GM12874 (cell line): ENCODE results near the gene C1orf167.

ENCODE experiments used
- TF ChIP-seq, protein P1 (sequence below): IDR thresholded peaks from 2 replicates; pipeline ENCODE4 v1.5.1; 2011; ENCODE audit warnings: low read depth, mild to moderate bottlenecking, control low read depth, low read length, moderate library complexity; ENCODE audit not compliant: insufficient read depth

C1orf167 gene

DNA sequence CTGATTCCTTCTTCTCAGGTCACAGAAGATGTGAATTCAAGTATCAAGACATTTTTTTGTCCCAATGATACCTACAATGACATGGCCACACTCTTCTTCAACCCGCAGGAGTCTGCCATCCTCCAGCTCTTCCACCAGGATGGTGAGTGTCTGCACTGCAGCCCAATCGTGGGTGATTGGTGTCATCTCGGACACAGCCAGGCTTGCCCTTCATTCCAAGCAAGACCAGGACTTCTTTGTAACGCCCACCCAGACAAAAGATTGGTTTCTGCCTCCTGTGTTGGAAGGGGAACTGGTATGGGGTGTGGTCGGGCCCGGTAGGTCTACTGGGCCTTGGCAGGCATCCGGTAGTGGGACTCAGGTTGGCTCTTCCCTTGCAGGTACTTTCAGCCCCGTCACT, 71.5 kb downstream of the C1orf167 start:
- TF ChIP-seq, protein P1, sequence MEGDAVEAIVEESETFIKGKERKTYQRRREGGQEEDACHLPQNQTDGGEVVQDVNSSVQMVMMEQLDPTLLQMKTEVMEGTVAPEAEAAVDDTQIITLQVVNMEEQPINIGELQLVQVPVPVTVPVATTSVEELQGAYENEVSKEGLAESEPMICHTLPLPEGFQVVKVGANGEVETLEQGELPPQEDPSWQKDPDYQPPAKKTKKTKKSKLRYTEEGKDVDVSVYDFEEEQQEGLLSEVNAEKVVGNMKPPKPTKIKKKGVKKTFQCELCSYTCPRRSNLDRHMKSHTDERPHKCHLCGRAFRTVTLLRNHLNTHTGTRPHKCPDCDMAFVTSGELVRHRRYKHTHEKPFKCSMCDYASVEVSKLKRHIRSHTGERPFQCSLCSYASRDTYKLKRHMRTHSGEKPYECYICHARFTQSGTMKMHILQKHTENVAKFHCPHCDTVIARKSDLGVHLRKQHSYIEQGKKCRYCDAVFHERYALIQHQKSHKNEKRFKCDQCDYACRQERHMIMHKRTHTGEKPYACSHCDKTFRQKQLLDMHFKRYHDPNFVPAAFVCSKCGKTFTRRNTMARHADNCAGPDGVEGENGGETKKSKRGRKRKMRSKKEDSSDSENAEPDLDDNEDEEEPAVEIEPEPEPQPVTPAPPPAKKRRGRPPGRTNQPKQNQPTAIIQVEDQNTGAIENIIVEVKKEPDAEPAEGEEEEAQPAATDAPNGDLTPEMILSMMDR: no peak

DNA sequence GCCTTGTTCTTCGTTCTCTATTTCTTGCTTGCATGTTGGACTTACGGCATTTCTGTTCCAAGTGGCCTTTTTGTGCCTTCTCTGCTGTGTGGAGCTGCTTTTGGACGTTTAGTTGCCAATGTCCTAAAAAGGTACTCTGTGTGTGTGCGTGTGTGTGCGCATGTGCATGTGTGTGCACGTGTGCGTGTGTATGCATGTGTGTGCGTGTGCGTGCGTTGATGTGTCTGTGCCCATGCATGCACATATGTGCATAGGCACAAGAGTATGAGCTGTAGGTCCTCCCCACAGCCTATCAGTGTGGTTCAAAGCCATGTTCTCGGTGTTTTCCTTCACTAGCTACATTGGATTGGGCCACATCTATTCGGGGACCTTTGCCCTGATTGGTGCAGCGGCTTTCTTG, 71.9 kb downstream of the C1orf167 start:
- TF ChIP-seq, protein P1: no peak

GRCh38 chr1:11835441-11836225, 73.6 kb downstream of the C1orf167 start:
- TF ChIP-seq, protein P1: no peak

- TF ChIP-seq, protein P1: no peak
Measured at GRCh38 chr1:11836955-11837766, 75.2 kb downstream of the C1orf167 start.

DNA sequence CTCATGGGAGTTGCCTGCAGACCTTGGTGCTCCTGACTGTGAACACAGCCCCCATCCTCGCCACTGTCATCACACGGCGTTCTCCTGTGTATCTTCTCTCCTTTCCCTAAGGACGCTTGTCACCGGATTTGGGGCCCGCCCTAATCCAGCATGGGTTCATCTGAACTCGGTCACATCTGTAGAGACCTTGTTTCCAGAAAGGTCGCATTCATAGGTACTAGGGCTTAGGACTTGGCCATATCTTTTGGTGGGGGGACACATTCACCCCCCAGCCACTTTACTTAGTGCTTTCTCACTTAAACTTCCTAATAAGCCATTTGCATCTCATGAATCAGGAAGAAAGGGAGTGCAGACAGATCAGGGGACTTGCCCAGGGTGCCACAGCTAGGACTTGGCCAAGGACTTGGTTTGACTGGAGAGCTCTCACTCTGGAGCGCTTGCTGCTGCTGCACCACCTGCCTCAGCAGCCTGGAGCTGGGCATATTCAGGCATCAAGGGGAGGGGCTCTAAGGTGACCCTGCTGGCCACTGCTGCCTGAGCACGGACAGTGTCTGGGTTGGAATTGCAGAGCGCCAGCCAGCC, 75.9 kb downstream of the C1orf167 start:
- TF ChIP-seq, protein P1: no peak

DNA sequence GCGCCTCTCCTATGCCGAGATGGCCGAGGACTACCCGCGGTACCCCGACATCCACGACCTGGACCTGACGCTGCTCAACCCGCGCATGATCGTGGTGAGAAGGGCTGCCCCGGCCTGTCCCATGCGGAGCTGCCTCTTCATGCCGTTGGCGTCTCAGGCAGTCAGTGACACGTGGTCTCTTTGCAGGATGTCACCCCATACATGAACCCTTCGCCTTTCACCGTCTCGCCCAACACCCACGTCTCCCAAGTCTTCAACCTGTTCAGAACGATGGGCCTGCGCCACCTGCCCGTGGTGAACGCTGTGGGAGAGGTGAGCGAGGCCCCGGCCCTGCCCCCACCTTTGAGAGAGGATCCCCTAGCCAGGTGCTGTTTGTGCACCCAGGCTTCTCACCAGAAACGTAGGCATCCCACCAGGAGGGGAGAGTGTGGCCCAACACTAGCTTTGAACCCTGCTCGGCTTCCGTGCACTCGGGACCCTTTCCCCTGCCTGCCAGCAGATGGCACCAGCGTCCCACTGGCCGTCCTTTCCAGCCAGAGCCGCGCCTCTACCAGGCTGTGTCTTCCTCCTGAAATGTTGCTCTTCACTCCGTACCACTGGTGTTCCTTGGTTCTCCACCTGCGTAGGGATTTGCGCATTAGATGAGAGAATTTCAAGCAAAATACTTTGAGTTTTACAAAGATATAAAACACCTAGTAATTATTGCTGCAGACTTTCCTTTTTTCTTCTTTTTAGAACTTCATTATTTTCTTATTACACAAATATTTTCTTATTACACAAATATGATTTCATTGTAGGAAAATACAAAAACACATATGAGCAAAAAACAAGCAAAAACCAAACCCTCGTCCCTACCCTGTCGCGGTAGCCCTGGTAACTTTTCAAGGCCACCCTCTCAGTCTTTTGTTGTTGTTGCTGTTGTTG, 76.6 kb downstream of the C1orf167 start:
- TF ChIP-seq, protein P1: peak; percentile 100
